ENCODE measurements around the gene MDM1.

MDM1 gene, protein sequence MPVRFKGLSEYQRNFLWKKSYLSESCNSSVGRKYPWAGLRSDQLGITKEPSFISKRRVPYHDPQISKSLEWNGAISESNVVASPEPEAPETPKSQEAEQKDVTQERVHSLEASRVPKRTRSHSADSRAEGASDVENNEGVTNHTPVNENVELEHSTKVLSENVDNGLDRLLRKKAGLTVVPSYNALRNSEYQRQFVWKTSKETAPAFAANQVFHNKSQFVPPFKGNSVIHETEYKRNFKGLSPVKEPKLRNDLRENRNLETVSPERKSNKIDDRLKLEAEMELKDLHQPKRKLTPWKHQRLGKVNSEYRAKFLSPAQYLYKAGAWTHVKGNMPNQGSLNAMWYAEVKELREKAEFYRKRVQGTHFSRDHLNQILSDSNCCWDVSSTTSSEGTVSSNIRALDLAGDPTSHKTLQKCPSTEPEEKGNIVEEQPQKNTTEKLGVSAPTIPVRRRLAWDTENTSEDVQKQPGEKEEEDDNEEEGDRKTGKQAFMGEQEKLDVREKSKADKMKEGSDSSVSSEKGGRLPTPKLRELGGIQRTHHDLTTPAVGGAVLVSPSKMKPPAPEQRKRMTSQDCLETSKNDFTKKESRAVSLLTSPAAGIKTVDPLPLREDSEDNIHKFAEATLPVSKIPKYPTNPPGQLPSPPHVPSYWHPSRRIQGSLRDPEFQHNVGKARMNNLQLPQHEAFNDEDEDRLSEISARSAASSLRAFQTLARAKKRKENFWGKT

DNA sequence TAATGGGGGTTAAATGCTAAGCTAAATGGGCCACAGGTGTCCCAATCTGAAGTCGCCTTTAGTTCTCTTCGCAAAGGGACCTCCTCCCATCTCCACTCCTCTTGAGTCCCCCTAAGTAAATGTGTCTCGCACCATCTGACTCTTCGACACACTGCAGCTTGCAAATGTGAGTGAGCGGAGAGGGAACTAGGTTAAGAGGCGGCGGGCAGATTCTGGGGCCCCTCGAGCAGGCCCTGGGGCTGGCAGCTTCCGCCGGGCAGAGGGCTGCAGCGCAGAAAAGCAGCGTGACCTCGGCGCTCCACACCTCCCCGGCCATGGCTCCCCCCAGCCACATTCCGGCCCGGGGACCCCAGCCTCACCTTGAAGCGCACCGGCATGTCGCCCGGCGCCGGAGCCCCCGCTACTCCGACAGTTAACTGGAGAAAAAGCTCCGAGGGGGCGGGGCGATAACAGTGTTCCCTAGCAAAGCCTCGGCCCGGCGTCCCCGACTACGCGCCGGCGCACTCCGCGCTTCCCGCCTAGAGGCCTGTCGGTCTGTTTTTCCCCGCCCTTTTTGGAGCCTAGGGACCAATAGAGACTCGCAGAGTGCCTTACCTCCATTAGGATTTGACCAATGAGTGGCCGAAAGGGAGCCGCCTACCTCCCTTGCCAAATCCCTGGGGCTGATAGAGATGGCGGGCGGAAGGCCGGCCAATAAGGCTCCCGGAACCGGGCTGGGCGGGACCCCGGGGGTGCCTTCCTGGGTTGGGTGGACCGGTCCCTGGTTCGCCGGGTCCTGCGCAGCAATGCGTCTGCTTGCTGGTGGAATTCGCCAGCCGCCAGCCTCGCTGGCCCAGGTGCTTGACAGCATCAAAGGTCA lies at the start of gene MDM1:
TSS of gene MDM1 (minus strand) at position 494 of the 859 bp plus-strand sequence. CDS start at position 377, 117 bp downstream.
- Histone ChIP-seq H3K36me3 (ENCODE audit: control insufficient read depth, insufficient read depth, low read length) (0 out of 2 replicates have a peak, but pooled peaks cover 7% of the 10 kb centered on the region), H3K27ac (ENCODE audit: low read depth, low read length) (peak within 1 kb of the TSS; percentile 58), H3K27me3 (ENCODE audit: control insufficient read depth, insufficient read depth, low read length) (no peaks in the 10 kb centered on the region), H3K4me1 (ENCODE audit: control insufficient read depth, insufficient read depth, low read length) (peaks cover 32% of the 10 kb centered on the region), H3K4me3 (ENCODE audit: low read depth, low read length) (peak within 1 kb of the TSS; percentile 81), H3K9ac (ENCODE audit: low read depth, low read length) (peak within 1 kb of the TSS; percentile 54), H3K9me3 (ENCODE audit: control insufficient read depth, insufficient read depth, low read length) (no peaks in the 10 kb centered on the region)

DNA sequence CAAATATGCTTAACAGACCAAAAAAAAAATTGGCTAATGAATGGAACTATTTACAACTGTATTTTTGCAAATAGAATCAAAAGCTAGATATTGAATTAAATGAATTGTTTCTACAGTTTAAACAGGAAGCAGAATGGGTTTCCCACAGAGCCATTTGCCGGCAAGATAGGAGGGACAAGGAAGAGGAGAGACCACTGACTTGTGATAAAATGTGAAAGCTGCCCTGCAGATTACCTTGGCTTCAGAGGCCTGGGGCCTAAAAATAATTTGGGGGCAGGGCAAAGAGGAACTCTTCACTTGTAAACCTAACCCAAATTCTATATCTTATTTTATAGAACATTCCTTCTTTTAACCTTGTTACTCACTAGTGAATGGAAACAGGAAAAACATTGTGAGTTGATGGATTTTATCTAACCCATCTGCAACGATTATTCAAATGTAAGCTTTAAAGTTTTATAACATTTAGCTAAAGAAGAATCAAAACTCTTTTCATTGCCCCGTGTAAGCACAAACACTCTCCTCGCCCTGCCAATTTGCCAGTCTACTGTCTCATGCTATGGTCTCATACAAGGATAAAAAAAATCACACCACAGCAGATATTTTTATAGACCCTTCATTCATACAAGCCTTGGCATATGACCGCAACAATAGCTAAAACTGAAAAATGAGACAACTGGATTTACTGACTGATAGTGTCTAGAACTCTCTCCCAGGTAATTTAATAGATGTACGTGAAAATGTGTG lies 49.5 kb upstream of the MDM1 start:
- H3K27ac ChIP-seq (ENCODE audit: low read depth, low read length) = no peak overlapping the region
- H3K4me3 ChIP-seq (ENCODE audit: low read depth, low read length) = no peak overlapping the region
- no peaks in the 10 kb centered on the region for H3K9me3 ChIP-seq (ENCODE audit: control insufficient read depth, insufficient read depth, low read length)
- H3K36me3 ChIP-seq (ENCODE audit: control insufficient read depth, insufficient read depth, low read length) = no peaks in the 10 kb centered on the region
- no peaks in the 10 kb centered on the region for H3K27me3 ChIP-seq (ENCODE audit: control insufficient read depth, insufficient read depth, low read length)
- H3K4me1 ChIP-seq (ENCODE audit: control insufficient read depth, insufficient read depth, low read length) = peaks cover 6% of the 10 kb centered on the region
- no peak overlapping the region for H3K9ac ChIP-seq (ENCODE audit: low read depth, low read length)

DNA sequence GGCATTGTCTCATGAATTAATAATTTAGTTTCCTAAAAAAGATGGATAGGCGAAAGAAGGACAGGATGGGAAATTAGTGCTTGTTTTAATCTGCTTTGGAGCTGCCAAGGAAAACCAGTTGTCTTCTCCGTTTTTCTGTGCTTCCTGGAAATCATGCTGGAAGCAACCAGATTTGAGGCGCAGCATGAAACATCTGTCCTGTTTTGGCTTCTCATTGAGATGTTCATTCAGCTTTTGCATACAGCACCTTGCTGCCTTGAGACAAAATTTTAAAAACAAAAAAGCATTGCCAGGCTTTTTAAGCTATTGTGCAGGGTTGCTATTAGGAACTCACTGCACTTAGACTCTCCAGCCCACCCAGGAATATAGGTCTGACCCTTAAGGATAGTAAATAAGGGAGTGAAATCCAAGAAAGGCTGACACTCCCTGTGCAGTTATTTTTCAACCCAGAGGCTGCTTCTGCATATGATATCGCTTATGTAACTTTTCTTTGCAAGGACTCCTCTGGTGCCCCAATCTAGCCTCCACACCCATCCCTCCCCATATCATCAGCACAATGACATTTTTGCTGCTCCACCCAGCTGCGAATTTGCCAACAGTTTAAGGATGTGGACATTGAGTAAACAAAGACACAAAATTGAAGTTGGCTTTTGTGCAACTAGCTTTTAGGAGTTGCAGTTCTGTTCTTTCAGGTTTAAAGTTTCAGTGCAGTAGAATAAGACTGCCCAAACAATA lies 46.9 kb upstream of the MDM1 start:
- Histone ChIP-seq H3K27ac (ENCODE audit: low read depth, low read length) (no peak overlapping the region), H3K4me3 (ENCODE audit: low read depth, low read length) (no peak overlapping the region), H3K36me3 (ENCODE audit: control insufficient read depth, insufficient read depth, low read length) (no peaks in the 10 kb centered on the region), H3K27me3 (ENCODE audit: control insufficient read depth, insufficient read depth, low read length) (no peaks in the 10 kb centered on the region), H3K9ac (ENCODE audit: low read depth, low read length) (no peak overlapping the region), H3K4me1 (ENCODE audit: control insufficient read depth, insufficient read depth, low read length) (peaks cover 12% of the 10 kb centered on the region), H3K9me3 (ENCODE audit: control insufficient read depth, insufficient read depth, low read length) (no peaks in the 10 kb centered on the region)

DNA sequence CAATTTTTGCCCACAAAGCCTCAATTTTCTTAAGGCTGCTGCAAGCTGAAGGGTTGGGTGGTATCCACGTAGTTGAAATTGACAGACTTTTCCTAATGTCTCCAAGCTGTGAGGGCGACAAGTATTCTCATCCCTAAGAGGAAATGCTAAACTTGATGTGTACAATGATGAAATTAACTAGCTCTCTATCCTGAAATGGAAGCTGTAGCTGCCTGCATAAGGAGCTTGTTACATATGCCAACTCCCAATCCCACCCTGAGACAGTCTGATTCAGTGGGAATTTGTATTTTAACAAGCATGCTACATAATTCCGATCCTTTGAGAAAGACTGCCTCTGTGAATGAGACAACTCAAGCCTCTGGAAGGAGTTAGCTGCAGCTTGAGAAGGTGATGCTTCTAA lies 45.7 kb upstream of the MDM1 start:
- H3K9ac ChIP-seq (ENCODE audit: low read depth, low read length) = no peak overlapping the region
- no peaks in the 10 kb centered on the region for H3K36me3 ChIP-seq (ENCODE audit: control insufficient read depth, insufficient read depth, low read length)
- peaks cover 12% of the 10 kb centered on the region for H3K4me1 ChIP-seq (ENCODE audit: control insufficient read depth, insufficient read depth, low read length)
- no peaks in the 10 kb centered on the region for H3K9me3 ChIP-seq (ENCODE audit: control insufficient read depth, insufficient read depth, low read length)
- no peak overlapping the region for H3K4me3 ChIP-seq (ENCODE audit: low read depth, low read length)
- H3K27ac ChIP-seq (ENCODE audit: low read depth, low read length) = no peak overlapping the region
- no peaks in the 10 kb centered on the region for H3K27me3 ChIP-seq (ENCODE audit: control insufficient read depth, insufficient read depth, low read length)

DNA sequence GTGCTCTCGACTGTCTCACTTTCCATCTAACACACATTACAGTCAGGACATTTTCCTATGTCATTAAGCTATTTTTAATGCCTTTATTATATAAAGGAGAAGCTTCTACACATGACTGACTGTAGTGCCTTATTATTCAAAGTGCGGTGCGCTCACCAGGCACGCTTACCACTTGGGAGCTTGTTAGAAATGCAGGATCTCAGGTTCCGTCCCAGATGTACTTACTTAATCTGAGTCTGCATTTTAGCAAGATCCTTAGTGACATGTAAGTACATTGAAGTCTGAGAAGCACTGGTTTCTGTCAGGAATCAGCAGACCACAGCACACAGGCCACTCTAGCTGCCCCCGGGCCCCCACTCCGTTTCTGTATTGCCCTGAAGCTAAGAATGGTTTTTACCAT lies 44.7 kb upstream of the MDM1 start:
- Histone ChIP-seq H3K9me3 (ENCODE audit: control insufficient read depth, insufficient read depth, low read length) (no peaks in the 10 kb centered on the region), H3K4me3 (ENCODE audit: low read depth, low read length) (no peak overlapping the region)

DNA sequence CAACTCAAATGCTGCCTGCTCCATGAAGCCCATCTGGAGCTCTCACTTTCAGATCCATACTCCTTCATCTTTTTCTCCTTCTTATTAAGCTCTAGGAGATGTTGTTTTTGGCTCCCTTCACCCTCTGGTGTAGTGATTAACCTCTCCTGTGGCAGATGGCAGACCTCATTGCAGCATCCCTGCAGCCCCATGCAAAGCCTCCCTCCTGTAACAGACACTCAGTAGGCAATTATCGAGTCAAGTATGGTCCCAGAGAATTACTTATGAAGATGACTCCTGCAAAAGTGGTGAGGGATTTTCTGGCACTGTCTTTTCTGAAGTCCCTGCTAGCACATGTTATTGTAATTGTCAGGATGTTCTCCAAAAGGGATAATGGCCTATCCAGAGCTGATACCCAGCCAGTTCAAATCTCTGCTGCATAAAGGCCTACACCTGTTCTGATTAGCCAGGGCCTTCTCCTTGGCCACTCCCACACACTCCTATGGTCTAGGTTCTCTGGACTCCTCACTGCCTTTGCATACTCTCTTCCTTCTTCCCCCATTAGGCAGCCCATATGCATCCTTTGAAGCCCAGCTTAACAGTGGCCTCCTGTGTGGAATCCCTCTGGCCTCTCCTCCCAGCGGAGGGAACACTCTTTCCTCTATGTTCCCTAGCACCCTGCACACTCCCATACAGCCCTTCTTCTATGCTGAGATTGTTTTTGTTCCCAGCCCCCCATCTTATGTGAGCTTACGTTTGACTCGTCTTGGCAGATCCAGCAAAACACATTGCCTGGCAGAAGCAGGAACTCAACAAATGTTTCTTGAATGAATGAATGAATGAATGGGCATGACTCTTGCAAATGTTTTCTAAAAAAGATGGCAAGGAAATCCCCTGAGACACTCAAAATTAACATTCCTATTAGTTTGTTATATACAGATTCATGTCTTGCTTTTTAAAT lies 43.9 kb upstream of the MDM1 start:
- no peak overlapping the region for H3K9ac ChIP-seq (ENCODE audit: low read depth, low read length)
- H3K27ac ChIP-seq (ENCODE audit: low read depth, low read length) = no peak overlapping the region
- H3K27me3 ChIP-seq (ENCODE audit: control insufficient read depth, insufficient read depth, low read length) = no peaks in the 10 kb centered on the region
- H3K9me3 ChIP-seq (ENCODE audit: control insufficient read depth, insufficient read depth, low read length) = no peaks in the 10 kb centered on the region
- no peak overlapping the region for H3K4me3 ChIP-seq (ENCODE audit: low read depth, low read length)
- no peaks in the 10 kb centered on the region for H3K36me3 ChIP-seq (ENCODE audit: control insufficient read depth, insufficient read depth, low read length)
- peaks cover 9% of the 10 kb centered on the region for H3K4me1 ChIP-seq (ENCODE audit: control insufficient read depth, insufficient read depth, low read length)

More for the DNA sequence above, 44.7 kb upstream of the MDM1 start:
- Histone ChIP-seq H3K4me1 (ENCODE audit: control insufficient read depth, insufficient read depth, low read length) (peaks cover 12% of the 10 kb centered on the region), H3K9ac (ENCODE audit: low read depth, low read length) (no peak overlapping the region), H3K27me3 (ENCODE audit: control insufficient read depth, insufficient read depth, low read length) (no peaks in the 10 kb centered on the region), H3K27ac (ENCODE audit: low read depth, low read length) (no peak overlapping the region), H3K36me3 (ENCODE audit: control insufficient read depth, insufficient read depth, low read length) (no peaks in the 10 kb centered on the region)

DNA sequence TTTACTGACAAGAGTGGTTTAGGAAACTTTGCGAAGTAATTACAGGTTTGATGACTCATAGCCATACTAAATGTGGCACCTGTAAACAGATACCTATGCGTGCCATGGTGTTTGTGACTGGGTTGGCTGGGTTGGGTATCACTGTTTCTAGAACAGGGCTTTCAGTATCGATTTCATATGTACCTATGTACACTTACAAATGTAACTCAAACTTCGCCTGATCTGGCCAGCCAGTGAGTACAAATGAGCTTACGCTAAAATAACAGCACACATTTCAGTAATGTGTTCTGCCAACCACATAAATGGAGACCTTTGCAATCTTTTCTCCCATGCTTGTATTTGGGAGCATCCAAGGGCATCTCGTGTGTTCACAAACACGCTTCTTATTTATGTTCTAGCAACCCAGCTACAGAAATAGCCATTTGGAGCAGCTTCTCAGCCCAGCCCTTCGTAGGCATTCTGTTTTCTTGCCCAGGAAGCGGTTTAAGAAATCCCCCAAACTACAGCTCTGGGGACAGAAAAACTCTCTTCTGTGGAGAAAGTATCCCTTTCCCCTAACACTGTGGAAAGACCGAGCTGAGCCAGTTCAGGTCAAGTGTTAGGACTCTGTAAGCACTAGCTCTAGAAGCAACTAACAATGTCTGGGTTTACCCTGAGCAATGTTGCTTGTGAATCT lies 42.3 kb upstream of the MDM1 start:
- Histone ChIP-seq H3K27me3 (ENCODE audit: control insufficient read depth, insufficient read depth, low read length) (no peaks in the 10 kb centered on the region), H3K36me3 (ENCODE audit: control insufficient read depth, insufficient read depth, low read length) (no peaks in the 10 kb centered on the region), H3K9ac (ENCODE audit: low read depth, low read length) (no peak overlapping the region), H3K27ac (ENCODE audit: low read depth, low read length) (no peak overlapping the region), H3K4me1 (ENCODE audit: control insufficient read depth, insufficient read depth, low read length) (peaks cover 9% of the 10 kb centered on the region), H3K9me3 (ENCODE audit: control insufficient read depth, insufficient read depth, low read length) (no peaks in the 10 kb centered on the region), H3K4me3 (ENCODE audit: low read depth, low read length) (no peak overlapping the region)

DNA sequence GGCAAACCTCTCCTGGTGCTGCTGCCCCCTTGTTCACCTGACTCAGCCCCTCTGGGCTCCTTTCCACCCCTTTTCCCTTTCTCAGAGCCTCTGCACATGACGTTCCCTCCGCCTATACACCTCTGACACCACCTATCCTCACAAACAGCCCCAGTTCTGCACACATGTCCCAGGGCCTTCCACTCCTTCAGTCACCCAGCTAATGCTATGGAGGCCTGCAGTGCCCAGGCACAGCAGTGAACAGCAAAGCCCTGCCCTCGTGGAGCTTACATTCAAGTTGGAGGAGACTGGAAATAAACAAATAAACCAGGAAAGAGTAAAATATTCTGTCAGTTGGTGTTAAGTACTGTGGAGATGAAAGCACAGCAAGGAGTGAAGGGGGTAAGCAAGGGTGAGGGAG lies 38.5 kb upstream of the MDM1 start:
- no peaks in the 10 kb centered on the region for H3K36me3 ChIP-seq (ENCODE audit: control insufficient read depth, insufficient read depth, low read length)
- no peaks in the 10 kb centered on the region for H3K27me3 ChIP-seq (ENCODE audit: control insufficient read depth, insufficient read depth, low read length)
- no peak overlapping the region for H3K27ac ChIP-seq (ENCODE audit: low read depth, low read length)
- H3K9me3 ChIP-seq (ENCODE audit: control insufficient read depth, insufficient read depth, low read length) = no peaks in the 10 kb centered on the region
- H3K4me3 ChIP-seq (ENCODE audit: low read depth, low read length) = no peak overlapping the region
- no peak overlapping the region for H3K9ac ChIP-seq (ENCODE audit: low read depth, low read length)
- H3K4me1 ChIP-seq (ENCODE audit: control insufficient read depth, insufficient read depth, low read length) = 0 out of 2 replicates have a peak, but pooled peaks cover 2% of the 10 kb centered on the region

DNA sequence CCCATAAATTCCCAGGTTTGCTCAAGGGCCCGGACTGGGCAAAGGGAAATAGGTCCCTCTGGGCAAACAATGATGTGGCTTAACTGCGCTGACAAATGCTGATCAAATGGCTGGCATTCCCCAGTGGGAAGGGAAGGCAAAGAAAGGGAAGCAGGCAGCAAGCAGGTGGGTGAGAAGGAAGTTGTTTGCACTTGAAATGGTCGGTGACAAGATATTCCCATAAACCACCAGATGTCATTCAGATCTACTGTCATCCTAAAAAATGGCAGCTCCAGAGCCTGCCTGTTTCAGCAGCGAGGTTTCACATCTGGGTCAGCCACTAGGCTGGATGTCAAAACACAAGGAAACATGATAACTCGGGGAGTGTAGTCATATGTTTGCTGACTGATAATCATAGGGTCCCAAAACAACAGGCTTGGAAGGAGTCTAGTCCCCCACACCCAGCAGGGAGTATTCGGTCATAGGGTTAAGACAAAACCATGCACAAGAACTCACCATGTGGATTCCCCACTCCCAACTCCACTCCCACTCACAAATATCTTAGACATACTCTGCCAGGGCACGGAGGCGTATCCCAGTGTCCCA lies 37.9 kb upstream of the MDM1 start:
- H3K9me3 ChIP-seq (ENCODE audit: control insufficient read depth, insufficient read depth, low read length) = no peaks in the 10 kb centered on the region
- H3K4me1 ChIP-seq (ENCODE audit: control insufficient read depth, insufficient read depth, low read length) = peaks cover 7% of the 10 kb centered on the region
- no peaks in the 10 kb centered on the region for H3K36me3 ChIP-seq (ENCODE audit: control insufficient read depth, insufficient read depth, low read length)
- H3K27ac ChIP-seq (ENCODE audit: low read depth, low read length) = no peak overlapping the region
- no peak overlapping the region for H3K4me3 ChIP-seq (ENCODE audit: low read depth, low read length)
- no peak overlapping the region for H3K9ac ChIP-seq (ENCODE audit: low read depth, low read length)
- no peaks in the 10 kb centered on the region for H3K27me3 ChIP-seq (ENCODE audit: control insufficient read depth, insufficient read depth, low read length)
